ENCODE results near the gene FAM193A.
"Not testable (repeated sequence)": the region's sequence is repeated elsewhere in the genome, so short reads cannot be mapped to it uniquely, and the experiment has no call there.

The FAM193A gene

DNA sequence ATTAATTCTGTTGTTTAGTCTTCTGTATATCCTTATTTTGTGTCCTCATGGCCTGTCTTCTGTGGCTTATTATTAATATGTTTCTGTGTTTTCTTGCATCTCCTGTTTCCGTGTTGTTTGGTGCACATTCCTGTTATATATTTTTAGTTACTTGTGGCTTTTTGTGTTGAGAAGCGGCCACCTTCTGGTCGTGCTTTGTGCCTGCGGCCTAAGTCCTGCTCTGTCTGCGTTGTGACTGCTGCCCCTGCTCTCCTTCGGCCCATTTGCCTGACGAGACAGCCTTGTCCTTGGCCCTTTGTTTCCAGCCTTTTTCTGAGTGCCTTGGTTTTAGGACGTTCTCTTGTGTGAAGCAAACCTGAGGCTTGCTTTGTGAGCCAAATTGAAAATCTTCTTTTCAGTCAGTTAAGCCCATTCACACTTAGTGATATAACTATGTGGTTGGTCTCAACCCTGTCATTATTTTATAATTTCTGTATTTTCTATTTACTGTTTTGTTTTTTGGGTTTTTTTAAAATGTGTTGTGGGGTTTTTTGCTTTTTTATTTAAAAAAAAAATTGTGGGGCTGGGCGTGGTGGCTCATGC, 175.9 kb downstream of the FAM193A start:
- no peak overlapping the region for H3K27ac ChIP-seq
- no peak for DNase-seq (ENCODE audit: low read depth, low spot score)

DNA sequence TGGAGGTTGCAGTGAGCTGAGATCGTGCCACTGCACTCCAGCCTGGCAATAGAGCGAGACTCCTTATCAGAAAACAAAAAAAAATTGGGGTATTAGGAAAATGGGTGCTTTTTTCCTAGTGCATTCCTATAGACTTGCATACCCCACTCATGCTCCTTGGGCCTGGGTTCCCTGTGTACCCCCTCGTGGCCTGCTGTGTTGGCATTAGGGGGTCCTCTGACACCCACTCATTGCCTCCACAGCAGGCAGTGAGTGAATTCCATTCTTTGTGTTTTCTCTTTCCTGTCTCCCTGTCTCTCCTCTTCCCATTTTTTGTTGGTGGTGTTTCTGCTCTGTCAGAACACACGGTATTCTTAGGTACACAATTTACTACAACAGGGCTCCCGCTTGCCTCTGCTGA, 176.9 kb downstream of the FAM193A start:
- peak overlapping the region; percentile 9 for H3K27ac ChIP-seq
- no peak for DNase-seq (ENCODE audit: low read depth, low spot score)

DNA sequence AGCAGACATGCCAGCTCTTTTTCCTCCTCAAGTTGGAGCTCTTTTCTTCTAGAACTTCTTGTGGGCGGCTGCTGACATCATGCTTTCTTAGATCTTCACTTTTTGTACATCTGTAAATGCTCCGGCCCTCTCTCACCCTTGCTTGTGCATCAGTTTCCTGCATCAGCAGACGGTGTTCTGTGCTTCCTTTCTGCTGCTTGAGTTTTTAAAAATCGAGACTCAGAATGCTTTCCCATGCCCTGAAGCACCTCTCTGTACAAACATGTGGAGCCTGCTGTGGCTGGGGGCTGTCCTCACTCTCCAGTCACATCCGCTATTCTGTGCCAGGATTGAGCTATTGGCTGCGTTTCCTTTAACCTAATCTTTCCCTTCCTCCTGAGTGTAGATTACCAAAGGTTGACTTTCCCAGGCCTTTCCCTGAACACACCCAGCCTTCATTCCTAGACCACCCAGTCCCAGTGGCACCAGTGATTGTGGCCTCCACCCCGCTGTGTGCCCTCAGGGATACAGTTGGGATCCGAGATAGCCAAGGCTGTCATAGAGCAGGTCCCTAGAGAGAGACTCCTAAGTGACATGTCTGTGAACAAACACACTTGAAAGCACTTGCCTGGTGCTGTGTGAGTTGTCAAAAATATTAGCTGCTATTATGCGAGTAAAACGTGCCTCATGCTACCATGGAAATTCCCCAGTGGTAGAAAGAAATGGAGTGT, 177.8 kb downstream of the FAM193A start:
- peak overlapping the region; percentile 9 for H3K27ac ChIP-seq
- no peak for DNase-seq (ENCODE audit: low read depth, low spot score)

DNA sequence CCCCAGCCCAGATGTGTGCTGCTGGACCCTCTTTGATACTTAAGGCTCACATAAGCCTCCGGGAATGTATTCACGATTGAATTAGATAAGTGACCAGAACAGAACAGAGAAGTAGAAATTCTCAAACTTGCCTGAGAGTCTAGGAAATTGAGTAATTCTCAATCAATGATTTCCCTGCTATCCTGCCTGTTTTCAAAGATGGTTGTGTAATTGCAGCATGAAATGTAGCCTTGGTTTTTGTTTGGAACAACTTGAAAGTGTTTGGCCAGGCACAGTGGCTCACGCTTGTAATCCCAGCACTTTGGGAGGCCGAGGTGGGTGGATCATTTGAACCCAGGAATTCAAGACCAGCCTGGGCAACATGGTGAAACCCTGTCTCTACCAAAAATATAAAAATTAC, 178.5 kb downstream of the FAM193A start:
- DNase-seq (ENCODE audit: low read depth, low spot score): no peak
- H3K27ac ChIP-seq: no peak overlapping the region

DNA sequence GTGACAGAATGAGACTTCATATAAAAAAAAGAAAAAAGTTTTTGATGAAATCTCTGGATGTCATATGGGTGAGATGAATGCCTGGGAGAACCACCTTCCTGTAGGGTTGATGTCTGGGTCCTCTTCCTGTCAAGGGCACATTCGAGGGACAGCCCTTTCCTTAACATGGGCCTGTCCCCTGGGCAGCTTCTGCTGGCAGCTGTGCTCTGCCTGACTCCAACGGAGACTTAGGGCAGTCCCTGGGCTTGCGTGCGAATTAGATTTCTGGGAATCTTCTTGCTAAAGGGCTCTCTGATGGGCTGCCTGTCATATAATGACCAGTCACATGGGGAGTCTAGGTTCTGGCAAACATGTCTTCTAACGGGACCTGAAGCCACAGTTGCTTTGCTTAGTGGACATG, 179.0 kb downstream of the FAM193A start:
- H3K27ac ChIP-seq: no peak overlapping the region
- DNase-seq (ENCODE audit: low read depth, low spot score): no peak

DNA sequence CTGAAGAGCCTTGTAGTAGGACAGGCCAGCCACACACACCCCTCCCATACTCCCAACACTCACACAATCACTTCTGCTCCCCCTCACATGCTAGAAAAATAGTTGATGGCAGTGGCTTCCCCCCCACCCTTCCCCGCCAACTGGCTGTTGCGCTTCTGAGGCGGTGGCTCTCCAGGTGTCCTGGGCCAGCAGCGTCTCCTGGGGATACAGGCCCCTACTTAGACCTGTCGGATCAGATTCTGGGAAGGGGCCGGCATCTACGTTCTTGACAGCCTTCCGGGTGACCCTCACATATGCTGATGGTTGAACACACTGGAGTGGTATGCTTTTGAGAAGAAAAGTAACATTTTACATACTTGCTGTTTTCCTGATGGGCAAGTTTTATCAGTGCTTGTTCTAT, 179.8 kb downstream of the FAM193A start:
- no peak overlapping the region for H3K27ac ChIP-seq
- no peak for DNase-seq (ENCODE audit: low read depth, low spot score)

DNA sequence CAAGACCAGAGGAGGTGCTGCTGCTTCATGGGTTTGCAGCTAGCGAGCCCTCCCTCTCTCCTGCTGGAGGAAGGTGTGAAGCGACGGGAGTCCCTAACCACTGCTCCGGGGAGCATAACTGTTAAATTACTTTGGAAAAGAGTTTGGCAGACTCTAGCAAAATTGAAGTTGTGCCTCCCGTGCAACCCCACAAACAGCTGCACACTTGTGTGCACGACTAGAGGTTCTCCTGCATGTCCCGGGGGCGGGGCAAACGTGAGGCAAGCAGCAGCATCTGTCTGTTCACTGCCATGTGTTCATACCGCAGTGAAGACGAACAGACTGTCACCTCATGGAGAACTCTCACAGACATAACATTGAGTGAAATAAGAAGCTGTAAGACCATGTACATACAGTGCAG, 185.1 kb downstream of the FAM193A start:
- no peak for DNase-seq (ENCODE audit: low read depth, low spot score)
- no peak overlapping the region for H3K27ac ChIP-seq

DNA sequence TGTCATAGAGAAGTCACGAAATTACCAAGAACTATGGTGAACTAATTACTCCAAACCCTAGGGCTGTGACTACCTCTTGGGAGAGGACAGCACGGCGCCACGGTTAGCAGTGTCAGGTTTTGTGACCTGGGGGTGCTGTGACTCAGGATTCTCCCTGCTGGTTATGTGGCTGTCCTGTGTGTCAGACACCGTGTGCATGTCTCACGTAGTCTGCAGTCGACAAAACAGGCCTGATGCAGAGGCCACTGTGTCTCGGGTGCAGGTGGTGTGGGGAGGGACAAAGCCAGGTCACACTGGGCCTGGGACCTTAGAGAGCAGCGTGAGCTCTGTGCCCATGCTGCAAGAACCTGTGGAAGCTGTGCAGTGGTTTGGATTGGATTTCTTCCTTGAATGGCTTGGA, 185.6 kb downstream of the FAM193A start:
- H3K27ac ChIP-seq: no peak overlapping the region
- DNase-seq (ENCODE audit: low read depth, low spot score): no peak

DNA sequence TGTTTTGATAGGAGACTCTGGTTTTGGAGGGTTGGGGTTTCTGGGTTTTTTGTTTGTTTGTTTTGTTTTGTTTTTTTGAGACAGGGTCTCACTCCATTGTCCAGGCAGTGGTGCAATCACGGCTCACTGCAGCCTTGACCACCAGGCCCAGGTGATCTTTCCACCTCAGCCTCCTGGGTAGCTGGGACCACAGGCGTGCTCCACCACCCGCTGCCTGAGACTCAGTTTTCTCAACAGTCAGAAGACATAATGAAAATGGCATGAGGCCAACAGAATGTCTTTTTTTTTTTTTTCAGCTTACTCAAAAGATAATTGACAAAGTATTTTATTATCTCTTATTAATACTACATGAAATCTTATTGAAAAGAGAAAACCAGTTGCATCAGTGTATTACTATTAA, 187.3 kb downstream of the FAM193A start:
- DNase-seq (ENCODE audit: low read depth, low spot score): no peak
- H3K27ac ChIP-seq: no peak overlapping the region

DNA sequence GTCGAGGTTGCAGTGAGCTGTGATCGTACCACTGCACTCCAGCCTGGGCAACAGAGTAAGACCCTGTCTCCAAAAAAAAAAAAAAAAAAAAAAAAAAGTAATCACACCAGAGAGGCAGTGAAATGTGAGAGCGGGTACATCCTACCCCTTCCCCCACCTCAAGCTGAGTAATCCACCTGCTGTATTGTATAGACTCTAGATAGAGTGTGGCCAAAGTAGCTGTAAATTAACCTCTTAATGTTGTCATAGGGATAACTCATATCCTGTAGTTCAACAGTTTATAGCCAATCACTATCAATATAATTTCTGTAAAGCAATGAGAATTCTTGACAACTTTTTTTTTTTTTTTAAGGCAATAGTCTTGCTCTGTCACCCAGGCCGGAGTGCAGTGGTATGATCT, 188.9 kb downstream of the FAM193A start:
- no peak for DNase-seq (ENCODE audit: low read depth, low spot score)
- H3K27ac ChIP-seq: no peak overlapping the region

DNA sequence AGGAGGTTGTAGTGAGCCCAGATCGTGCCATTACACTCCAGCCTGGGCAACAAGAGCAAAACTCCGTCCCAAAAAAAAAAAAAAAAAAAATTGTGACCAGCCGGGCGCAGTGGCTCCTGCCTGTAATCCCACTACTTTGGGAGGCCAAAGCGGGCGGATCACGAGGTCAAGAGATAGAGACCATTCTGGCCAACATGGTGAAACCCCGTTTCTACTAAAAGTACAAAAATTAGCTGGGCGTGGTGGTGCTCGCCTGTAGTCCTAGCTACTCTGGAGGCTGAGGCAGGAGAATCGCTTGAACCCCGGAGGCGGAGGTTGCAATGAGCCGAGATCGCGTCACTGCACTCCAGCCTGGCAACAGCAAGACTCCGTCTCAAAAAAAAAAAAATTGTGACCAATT, 190.4 kb downstream of the FAM193A start:
- not testable (repeated sequence) for DNase-seq (ENCODE audit: low read depth, low spot score); H3K27ac ChIP-seq

DNA sequence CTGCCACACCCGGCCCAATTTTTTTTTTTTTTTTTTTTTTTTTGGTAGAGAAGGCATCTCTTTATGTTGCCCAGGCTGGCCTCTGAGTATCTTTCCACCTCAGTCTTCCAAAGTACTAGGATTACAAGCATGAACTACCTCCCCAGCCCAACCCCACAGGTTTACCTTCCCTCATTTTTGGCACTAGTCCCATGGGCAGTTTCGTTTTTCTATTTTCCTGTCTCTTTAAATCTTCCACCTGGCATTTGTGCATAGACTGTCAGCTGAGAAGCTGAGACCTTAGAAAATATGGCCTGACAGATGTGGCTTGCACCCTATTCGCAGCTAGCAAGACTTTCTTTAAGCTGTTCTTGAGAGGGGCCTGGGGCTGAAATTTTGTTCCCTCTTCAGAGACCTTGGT, 191.8 kb downstream of the FAM193A start:
- no peak overlapping the region for H3K27ac ChIP-seq
- DNase-seq (ENCODE audit: low read depth, low spot score): no peak

DNA sequence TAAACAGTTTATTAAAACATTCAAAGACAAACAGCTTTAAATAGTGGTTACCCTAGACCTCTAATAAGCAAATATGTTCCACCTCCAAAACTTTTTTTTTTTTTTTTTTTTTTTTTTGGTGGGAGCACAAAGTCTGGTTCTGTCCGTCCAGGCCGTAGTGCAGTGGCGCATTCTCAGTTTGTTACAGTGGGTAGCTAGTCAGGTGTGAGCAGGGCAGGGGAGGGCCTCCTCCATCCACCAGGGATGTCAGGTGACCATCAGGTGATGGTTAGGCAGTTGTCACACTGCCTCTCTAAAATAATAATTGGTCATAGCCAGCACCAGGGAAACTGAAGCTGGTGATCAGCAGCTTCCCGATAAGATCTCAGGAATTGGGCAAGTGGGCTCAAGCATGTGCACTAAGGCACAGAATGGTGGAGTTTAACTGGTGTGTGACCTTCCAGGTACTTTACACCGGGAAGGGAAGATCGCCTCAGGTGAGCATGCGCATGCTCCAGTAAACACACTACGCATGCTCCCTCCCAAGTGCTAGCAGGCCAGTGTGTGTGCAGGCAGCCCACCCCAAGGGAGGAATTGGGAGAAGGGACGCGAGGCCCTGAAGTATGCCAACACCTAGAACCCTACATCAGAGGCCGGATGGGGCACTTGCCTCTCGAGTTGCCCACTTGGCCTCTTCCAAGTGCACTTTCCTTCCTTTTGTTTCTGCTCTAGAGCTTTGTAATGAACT, 192.5 kb downstream of the FAM193A start:
- no peak overlapping the region for H3K27ac ChIP-seq
- no peak for DNase-seq (ENCODE audit: low read depth, low spot score)

DNA sequence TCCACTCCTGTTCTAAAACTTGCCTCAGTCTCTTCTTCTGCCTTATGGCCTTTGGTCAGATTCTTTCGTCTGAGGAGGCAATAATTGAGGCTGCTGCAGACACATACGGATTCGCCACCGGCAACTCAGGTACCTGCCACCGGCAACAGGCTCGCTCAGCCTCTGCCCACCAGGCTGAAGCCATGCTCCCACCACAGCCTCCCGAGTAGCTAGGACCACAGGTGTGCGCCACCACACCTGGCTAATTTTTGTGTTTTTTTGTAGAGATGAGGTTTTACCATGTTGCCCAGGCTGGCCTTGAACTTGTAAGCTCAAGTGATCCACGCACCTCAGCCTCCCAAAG, 193.1 kb downstream of the FAM193A start:
- DNase-seq (ENCODE audit: low read depth, low spot score): no peak

DNA sequence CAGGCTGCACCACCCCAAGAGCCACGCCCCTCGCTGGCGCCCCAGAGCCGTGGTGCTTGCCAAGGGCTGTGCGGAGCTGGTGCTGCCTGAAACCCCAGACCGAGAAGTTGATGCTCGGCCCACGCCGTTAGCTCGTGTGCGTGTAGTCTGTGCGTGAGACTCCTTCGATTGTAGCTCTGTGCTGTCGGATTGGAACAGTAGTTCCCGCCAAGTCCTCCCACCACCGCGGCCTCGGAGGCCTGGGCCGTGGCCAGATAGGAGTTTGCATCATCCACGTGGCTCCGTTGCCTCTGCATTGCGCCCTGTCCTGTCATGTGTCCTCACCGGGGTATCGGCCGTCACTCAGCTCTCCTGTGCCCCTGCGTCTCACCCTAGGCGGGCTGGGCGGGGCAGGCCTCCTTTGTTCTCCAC, 195.5 kb downstream of the FAM193A start:
- no peak for DNase-seq (ENCODE audit: low read depth, low spot score)
- H3K27ac ChIP-seq: no peak overlapping the region

More for the DNA sequence above, 193.1 kb downstream of the FAM193A start:
- H3K27ac ChIP-seq: no peak overlapping the region

DNA sequence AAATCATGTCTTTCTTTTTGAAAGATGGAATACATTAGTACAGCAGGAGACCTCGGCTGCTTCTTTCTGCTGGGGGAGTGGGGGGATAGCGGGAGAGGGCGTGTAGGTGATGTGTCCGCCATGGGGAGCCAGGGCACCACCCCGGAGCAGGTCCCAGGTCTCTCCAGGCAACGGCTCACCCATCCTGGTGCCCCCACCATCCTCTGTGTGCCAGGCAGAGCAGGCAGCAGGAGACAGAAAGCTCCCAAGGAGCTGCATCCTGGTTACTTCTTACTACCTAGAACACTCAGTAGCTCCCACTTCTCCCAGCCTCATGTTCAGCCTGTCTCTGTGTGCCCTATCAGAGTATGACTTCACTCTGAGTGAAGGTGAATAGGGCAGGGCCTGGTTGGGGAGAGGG, 196.1 kb downstream of the FAM193A start:
- DNase-seq (ENCODE audit: low read depth, low spot score): no peak
- H3K27ac ChIP-seq: no peak overlapping the region

DNA sequence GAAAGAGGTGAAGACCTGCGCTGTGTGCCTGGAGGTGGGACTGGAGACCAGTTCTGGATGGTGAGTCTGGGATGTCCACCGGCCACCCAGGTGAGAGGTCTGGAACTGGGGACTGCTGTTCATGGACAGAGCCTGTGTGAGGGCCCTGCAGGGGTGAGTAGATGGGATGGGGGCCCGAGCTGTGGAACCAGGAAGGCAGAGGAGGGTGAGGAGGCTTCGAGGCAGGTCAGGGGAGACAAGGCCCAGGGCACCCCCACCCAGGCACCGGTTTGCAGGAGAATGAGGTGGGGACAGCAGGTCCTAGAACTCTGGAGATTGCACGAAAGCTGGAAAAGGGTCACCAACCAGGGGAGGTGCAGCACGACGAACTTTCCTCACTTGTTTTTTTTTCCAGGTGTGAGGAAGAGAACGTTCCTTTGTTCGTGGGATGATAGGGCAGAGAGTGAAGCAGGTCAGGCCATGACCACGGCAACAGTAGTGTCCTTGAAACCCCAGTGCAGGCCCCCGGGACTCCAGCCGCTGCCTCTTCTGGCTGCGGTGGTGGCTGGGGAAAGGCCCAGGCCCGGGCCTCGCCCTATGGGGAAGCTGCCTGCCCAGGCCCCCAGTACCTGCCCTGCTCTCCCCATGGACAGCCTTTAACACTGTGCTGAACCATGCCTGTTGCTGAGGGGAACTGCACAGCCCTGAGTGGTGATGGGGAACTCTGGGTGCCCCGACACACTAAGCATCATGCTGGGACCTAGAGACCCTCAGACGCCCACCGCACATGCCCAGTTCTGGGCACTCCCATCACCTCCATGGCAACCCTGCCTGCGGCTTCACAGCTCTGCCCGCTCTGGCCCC, 196.8 kb downstream of the FAM193A start:
- H3K27ac ChIP-seq: no peak overlapping the region
- no peak for DNase-seq (ENCODE audit: low read depth, low spot score)

DNA sequence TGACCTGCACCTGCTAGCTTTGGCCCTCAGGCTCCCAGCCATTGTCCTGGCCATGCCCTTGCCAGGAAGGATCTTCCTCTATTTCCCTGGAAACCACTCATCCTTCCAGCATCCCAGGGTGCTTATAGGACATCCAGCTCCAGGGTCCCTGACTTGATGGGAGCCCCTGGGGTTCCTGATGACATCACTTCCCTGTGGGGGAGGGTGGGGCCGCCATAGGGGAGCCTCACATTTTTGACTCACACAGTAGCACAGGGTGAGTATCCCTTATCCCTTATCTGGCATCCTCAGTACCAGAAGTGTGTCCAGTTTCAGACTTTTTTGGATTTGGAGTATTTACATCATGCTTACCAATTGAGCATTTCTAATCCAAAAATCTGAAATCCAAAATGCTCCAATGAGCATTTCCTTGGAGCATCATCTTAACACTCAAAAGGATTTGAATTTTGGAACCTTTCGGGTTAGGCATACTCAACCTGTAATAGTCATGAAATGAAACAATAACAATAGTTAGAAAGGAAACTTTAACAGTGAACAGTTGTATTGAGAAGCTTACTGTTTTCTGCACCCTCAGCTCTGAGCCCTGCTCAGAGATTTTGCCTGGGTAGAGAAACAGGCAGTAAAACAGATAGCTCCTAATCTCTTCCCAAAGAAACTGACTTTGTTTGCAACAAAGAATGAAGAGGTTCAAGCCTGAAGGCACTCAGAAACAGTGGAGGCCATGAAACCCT, 197.6 kb downstream of the FAM193A start:
- no peak for DNase-seq (ENCODE audit: low read depth, low spot score)
- no peak overlapping the region for H3K27ac ChIP-seq

DNA sequence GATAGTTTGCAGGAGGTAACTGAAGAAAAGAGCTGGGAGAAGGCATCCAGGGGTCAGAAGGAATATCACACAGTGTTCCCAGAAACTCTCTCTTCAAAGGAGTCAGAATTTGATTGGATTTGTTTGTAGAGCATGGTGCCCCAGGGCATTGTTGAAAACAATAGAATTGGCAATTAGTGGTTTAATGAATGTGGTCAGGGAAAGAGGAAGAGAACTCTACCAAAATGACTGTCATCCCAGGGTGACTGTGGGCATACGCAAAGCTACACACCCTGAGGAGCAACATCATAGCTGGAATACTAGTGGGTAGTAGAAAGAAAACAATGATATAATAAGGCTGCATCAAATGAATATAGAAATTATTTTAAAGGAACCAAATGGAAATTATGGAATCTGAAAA, 198.2 kb downstream of the FAM193A start:
- no peak for DNase-seq (ENCODE audit: low read depth, low spot score)
- no peak overlapping the region for H3K27ac ChIP-seq

DNA sequence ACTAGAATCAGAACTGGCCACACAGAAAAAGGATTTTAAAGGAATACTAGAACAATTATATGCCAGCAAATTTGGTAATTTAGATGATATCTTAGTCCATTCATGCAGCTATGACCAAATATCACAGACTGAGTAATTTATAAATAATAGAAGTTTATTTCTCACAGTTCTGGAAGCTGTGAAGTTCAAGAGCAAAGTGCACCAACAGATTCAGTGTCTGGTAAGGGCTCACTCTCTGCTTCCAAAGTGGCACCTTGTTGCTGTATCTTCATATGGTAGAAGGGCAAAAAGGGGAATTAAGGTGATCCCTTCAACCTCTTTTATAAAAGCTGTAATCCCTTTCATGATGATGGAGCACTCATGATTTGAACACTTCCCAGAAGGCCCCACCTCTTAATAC, 199.4 kb downstream of the FAM193A start:
- no peak for DNase-seq (ENCODE audit: low read depth, low spot score)
- H3K27ac ChIP-seq: no peak overlapping the region

All from epithelial cell of prostate (primary cell).